Measurements from ENCODE around the gene ATP2A3.
"Not testable (repeated sequence)": the region's sequence is repeated elsewhere in the genome, so short reads cannot be mapped to it uniquely, and the experiment has no call there.

Gene ATP2A3

GRCh38 chr17:4001048-4001590 is 36.9 kb upstream of the ATP2A3 start:
- TF ChIP-seq CTCF (IDR thresholded peaks at IDR 0.05; ENCODE audit: insufficient read depth, low read depth, low read length, missing control alignments) = no peak
- H3K4me3 ChIP-seq (ENCODE audit: low read length) = no peak overlapping the region
- DNase-seq (ENCODE audit: low read depth) = no peak

- DNase-seq (ENCODE audit: low read depth) = no peak
- no peak for TF ChIP-seq CTCF (IDR thresholded peaks at IDR 0.05; ENCODE audit: insufficient read depth, low read depth, low read length, missing control alignments)
- no peak overlapping the region for H3K4me3 ChIP-seq (ENCODE audit: low read length)
Measured at GRCh38 chr17:3998436-3998835, 34.2 kb upstream of the ATP2A3 start.

- H3K4me3 ChIP-seq (ENCODE audit: low read length) = no peak overlapping the region
- no peak for TF ChIP-seq CTCF (IDR thresholded peaks at IDR 0.05; ENCODE audit: insufficient read depth, low read depth, low read length, missing control alignments)
- no peak for DNase-seq (ENCODE audit: low read depth)
Measured at GRCh38 chr17:3995067-3995466, 30.8 kb upstream of the ATP2A3 start.

- DNase-seq (ENCODE audit: low read depth) = no peak
- no peak overlapping the region for H3K4me3 ChIP-seq (ENCODE audit: low read length)
- TF ChIP-seq CTCF (IDR thresholded peaks at IDR 0.05; ENCODE audit: insufficient read depth, low read depth, low read length, missing control alignments) = no peak
Measured at GRCh38 chr17:3994221-3994576, 30.0 kb upstream of the ATP2A3 start.

GRCh38 chr17:3993493-3994220 is 29.4 kb upstream of the ATP2A3 start:
- no peak overlapping the region for H3K4me3 ChIP-seq (ENCODE audit: low read length)
- TF ChIP-seq CTCF (IDR thresholded peaks at IDR 0.05; ENCODE audit: insufficient read depth, low read depth, low read length, missing control alignments) = no peak
- no peak for DNase-seq (ENCODE audit: low read depth)

GRCh38 chr17:3992370-3992769 is 28.1 kb upstream of the ATP2A3 start:
- TF ChIP-seq CTCF (IDR thresholded peaks at IDR 0.05; ENCODE audit: insufficient read depth, low read depth, low read length, missing control alignments) = no peak
- no peak for DNase-seq (ENCODE audit: low read depth)

GRCh38 chr17:3991699-3992098 is 27.5 kb upstream of the ATP2A3 start:
- H3K4me3 ChIP-seq (ENCODE audit: low read length); DNase-seq (ENCODE audit: low read depth): not testable (repeated sequence)

More at GRCh38 chr17:3992370-3992769, 28.1 kb upstream of the ATP2A3 start:
- H3K4me3 ChIP-seq (ENCODE audit: low read length) = no peak overlapping the region
